Neutrophil (primary cell): ENCODE data around the gene RNASEH2B.

Experiments
- H3K27ac ChIP-seq: fragments of 200-600 bp; sonication (generic); 2 replicates; pipeline ENCODE4 v1.5.1; 2016; ENCODE audit warnings: mild to moderate bottlenecking, moderate library complexity
- H3K27me3 ChIP-seq: fragments of 200-600 bp; sonication (generic); 2 replicates; pipeline ENCODE4 v1.6.0; 2016; ENCODE audit warnings: mild to moderate bottlenecking
- H3K36me3 ChIP-seq: fragments of 200-600 bp; sonication (generic); 2 replicates; pipeline ENCODE4 v1.5.1; 2017
- H3K4me1 ChIP-seq, 2 experiments: fragments of 200-600 bp in 1 of 2; sonication (generic) in 1 of 2; 1 replicate in 1 of 2; 2 replicates in 1 of 2; pipeline versions ENCODE4 v1.5.1 to v1.6.1; 2013 to 2016; ENCODE audit warnings: low read depth in 1 of 2, low read length in 1 of 2, mild to moderate bottlenecking in 1 of 2, moderate library complexity in 1 of 2; ENCODE audit not compliant: control insufficient read depth in 1 of 2, insufficient read depth in 1 of 2
- H3K4me3 ChIP-seq, 2 experiments: fragments of 200-600 bp in 1 of 2; sonication (generic) in 1 of 2; 1 replicate in 1 of 2; 2 replicates in 1 of 2; pipeline ENCODE4 v1.5.1; 2013 to 2016; ENCODE audit warnings: low read depth in 1 of 2, low read length in 1 of 2, mild to moderate bottlenecking in 1 of 2, moderate library complexity in 1 of 2
- H3K9me3 ChIP-seq: fragments of 200-600 bp; sonication (generic); 2 replicates; pipeline ENCODE4 v1.5.1; 2016
- TF ChIP-seq, protein P1 (sequence below): fragments of 200-600 bp; sonication (generic); IDR thresholded peaks from 2 replicates; pipeline ENCODE4 v1.5.1; 2016; ENCODE audit warnings: antibody characterized with exemption

RNASEH2B gene

DNA sequence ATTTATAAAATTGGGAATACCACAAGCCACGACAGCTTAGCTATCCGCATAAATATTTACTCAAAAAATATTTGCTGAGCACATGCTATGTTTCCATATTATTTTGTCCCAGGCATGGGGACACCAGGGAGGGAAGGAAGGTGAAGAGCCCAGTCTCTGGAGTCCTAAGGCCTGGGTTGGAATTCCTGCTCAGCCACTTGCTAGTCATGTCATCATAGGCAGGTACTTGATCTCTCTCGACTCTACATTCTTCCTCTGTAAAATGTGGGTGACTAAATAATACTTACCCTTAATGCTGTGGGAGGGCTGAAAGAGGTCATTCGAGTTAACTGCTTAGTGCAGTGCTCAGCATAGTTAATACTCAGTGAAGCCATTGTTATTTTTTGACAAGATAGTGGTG lies 4.3 kb upstream of the RNASEH2B start:
- H3K27ac ChIP-seq = no peak overlapping the region
- peaks cover 4 to 7% of the 10 kb centered on the region in 2 experiments for H3K4me1 ChIP-seq
- H3K27me3 ChIP-seq = no peaks in the 10 kb centered on the region
- H3K9me3 ChIP-seq = no peaks in the 10 kb centered on the region
- no peak overlapping the region for H3K4me3 ChIP-seq
- H3K36me3 ChIP-seq = no peaks in the 10 kb centered on the region
- TF ChIP-seq, protein P1, sequence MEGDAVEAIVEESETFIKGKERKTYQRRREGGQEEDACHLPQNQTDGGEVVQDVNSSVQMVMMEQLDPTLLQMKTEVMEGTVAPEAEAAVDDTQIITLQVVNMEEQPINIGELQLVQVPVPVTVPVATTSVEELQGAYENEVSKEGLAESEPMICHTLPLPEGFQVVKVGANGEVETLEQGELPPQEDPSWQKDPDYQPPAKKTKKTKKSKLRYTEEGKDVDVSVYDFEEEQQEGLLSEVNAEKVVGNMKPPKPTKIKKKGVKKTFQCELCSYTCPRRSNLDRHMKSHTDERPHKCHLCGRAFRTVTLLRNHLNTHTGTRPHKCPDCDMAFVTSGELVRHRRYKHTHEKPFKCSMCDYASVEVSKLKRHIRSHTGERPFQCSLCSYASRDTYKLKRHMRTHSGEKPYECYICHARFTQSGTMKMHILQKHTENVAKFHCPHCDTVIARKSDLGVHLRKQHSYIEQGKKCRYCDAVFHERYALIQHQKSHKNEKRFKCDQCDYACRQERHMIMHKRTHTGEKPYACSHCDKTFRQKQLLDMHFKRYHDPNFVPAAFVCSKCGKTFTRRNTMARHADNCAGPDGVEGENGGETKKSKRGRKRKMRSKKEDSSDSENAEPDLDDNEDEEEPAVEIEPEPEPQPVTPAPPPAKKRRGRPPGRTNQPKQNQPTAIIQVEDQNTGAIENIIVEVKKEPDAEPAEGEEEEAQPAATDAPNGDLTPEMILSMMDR = no peak

DNA sequence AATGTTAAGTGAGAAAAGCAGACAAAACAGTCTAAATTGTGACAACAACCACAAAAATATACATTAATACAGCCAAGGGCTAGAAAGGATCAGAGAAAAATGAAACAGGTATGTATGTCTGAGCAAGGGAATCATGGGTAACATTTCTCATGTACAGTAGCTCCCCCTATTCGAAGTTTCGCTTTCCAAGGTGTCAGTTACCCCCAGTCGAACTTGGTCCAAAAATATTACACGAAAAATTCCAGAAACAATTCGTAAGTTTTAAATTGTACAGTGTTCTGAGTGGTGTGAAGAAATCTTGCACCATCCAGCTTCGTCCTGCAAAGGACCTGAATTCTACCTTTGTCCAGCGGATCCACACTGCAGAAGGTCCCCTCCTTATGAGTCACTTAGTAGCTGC lies 1.8 kb upstream of the RNASEH2B start:
- Histone ChIP-seq H3K27ac (no peak overlapping the region), H3K4me3 (no peak overlapping the region), H3K4me1 (peaks cover 24 to 29% of the 10 kb centered on the region in 2 experiments), H3K27me3 (no peaks in the 10 kb centered on the region), H3K36me3 (no peaks in the 10 kb centered on the region), H3K9me3 (no peaks in the 10 kb centered on the region)
- TF ChIP-seq, protein P1 = no peak

DNA sequence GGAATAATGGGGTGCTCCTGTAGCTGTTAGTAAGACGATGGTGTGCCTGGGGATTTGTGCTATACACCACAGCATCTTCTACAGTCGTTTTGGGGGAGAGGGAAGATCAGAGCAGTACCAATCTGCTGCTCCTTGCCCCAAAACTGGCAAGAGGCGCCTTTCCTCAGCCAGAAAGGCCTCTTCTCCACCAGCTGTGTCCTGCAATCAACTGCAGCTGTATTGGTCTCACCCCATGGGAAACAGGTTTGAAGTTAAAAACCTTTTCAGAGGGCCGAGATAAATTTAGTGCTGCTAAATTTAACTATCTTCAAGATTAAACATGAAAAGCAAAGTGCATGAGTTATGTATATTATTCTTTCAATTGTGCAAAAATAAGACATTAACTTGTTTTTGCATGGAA lies 1.2 kb upstream of the RNASEH2B start:
- TF ChIP-seq, protein P1 = no peak
- H3K27me3 ChIP-seq = no peaks in the 10 kb centered on the region
- H3K4me1 ChIP-seq = peaks cover 24 to 30% of the 10 kb centered on the region in 2 experiments
- no peaks in the 10 kb centered on the region for H3K9me3 ChIP-seq
- H3K36me3 ChIP-seq = no peaks in the 10 kb centered on the region
- H3K27ac ChIP-seq = no peak overlapping the region
- H3K4me3 ChIP-seq = no peak overlapping the region

DNA sequence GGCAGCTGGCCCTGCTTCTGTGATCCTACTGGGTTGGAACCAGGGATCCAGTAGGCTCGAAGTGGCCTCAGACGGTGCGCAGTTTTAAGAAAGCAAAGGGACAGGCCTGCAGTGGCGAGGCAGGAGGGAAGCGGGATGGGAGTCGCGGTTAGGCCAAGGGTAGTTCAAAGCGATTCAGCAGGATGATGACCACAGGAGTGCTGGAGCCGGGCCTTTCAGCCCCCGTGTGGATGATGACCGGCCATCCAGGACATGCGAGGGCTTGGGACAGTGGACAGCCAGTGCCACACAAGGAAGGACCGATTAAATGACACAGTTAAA lies 854 bp downstream of the RNASEH2B start:
- peaks cover 41 to 48% of the 10 kb centered on the region in 2 experiments for H3K4me1 ChIP-seq
- H3K4me3 ChIP-seq = peak overlapping the region; percentile 92 to 98
- TF ChIP-seq, protein P1 = no peak
- no peaks in the 10 kb centered on the region for H3K27me3 ChIP-seq
- no peaks in the 10 kb centered on the region for H3K9me3 ChIP-seq
- H3K27ac ChIP-seq = peak overlapping the region; percentile 88
- no peaks in the 10 kb centered on the region for H3K36me3 ChIP-seq

DNA sequence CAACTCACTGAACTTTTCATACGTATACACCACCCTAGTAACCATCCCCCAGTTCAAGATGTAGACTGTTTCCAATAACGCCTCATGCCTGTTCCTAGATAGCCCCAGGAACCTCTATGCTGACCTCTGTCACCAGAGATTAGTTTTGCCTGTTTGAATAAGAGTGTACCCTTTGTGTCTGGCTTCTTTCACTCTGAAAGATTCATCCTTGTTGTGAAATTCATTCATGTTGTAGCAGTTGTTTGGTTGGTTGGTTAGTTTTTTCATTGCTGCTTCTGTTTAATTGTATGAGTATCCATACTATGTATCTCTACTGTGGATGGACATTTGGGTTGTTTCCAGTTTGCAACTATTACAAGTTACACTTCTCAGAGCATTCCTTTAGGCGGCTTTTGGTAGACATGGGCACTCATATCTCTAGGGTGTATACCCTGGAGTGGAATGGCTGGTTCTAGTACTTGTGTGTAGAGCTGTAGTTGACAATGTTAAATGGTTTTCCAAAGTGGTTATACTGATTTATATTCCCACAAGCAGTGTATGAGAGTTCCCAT lies 1.6 kb downstream of the RNASEH2B start:
- TF ChIP-seq, protein P1 = no peak
- Histone ChIP-seq H3K4me1 (peaks cover 48 to 55% of the 10 kb centered on the region in 2 experiments), H3K27ac (peak overlapping the region; percentile 88)

More for the DNA sequence above, 1.6 kb downstream of the RNASEH2B start:
- Histone ChIP-seq H3K4me3 (no peak overlapping the region), H3K36me3 (no peaks in the 10 kb centered on the region), H3K27me3 (no peaks in the 10 kb centered on the region), H3K9me3 (no peaks in the 10 kb centered on the region)
